GM19467 (cell line): ENCODE results near the gene DEAF1.
"Not testable (repeated sequence)": the region's sequence is repeated elsewhere in the genome, so short reads cannot be mapped to it uniquely, and the experiment has no call there.

Experiments
- ATAC-seq: cut with Tn5 transposase; IDR thresholded peaks from one replicate; pipeline ENCODE4 v1.9.1; 2021; ENCODE audit warnings: mild to moderate bottlenecking, moderate library complexity; ENCODE audit not compliant: unreplicated experiment

DEAF1 gene

DNA sequence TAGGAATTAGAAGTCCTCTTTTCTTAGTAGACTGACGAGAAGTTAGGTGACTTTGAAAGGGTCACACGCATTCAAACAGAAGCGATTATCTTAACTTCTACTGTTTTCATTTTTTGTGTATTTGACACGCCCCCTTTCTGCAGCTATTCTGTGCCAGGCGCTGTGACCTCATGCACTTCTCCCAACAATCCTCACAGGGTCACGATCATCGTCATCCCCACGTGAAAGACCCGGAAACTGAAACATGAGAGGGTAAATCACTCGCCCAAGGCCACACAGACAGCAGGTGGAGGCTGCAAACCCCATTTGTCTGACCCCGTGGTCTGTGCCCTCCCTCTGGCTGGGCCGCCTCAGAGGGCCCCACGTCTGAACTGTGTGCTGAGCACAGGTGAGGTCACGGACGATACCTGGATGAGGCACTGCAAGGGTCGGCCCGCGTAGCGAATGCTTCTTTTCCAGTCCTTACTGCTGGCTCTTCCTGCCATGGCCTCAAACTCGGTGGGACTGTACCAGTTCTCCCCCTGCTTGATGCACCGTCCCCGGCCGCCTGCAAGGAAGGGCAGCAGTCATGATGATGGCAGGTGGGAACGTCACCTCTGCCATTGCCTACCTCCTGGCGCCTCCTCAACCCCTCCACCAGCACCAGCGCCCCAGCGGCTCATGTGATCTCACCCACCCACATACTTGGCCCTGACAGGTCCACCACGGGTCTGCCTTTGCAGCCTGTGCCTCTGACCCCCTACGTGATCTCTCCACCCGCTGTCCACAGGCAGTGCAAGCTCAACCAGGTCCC lies 8.4 kb downstream of the DEAF1 start:
- ATAC-seq: no peak

DNA sequence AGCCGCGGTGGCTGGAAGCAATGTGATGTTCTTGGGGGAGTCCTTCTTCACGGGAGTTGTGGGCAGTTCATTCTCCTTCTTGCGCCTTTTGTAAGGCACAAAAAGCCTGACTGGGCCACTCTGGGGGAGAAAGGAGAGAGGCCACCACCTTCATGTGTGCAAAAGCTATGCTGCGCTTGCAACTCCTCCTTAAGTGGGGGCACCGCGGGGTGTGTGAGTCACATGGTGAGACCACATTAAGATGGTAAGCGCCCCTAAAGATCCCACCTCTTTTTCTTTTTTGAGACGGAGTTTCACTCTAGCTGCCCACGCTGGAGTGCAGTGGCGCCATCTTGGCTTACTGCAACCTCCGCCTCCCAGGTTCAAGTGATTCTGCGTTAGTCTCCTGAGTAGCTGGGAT lies 14.1 kb downstream of the DEAF1 start:
- ATAC-seq: no peak

DNA sequence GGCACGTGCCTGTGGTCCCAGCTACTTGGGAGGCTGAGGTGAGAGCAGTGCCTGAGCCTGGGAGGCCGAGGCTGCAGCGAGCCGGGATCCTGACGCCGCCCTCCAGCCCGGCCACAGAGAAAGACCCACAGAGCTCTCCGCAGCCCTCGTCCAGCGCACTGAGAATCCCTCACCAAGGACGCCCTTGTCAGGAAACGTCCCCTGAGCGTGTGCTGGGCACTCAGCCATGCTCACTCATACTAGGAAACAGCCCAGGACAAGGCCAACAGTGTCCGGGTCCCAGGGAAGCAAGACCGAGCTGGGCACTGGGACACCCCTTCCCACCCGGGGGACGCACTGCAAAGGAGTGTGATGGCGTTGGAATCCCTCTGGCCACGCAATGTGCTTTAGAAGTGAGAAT lies 14.5 kb downstream of the DEAF1 start:
- no peak for ATAC-seq

DNA sequence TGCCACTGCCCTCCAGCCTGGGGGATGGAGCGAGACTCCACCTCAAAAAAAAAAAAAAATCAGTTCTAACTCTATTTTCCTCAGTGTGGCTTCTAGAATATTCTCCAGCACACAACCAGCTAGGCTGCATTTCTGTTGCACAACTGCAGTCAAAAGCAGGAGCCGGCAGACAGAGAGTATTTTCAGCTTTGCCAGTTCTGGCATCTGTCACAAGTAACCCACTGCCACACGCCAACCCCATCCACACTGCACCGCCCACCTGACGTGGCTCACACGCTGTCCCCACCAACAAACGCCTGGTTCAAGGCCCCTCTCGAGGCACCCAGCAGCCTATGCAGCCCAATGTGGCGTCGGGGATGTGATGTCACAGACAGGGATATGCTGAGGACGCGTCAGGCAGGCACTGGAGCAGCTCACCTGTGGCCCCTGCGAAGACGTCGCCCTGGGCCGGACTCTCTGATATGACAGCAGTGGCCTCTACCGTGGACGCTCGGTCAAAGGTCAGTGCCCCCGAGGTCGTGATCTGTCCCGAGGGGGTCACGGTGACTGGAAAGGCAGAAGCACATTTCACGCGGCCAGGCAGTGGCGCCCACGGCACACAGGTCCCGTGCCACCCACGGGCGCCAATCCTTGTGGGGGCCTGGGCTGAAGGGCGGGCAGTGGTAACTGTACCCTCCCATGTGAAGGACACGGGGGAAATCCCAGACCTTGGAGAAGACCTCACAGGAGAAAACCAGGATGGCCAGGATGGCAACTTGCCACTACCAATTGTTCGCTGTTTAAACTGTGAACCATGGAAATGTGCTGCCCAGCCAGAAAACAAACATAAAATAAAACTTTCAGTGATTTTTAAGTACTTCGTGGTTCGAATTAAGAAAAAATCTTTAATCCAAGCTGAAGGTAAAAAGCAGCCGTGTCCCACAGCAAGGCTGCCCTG lies 15.5 kb downstream of the DEAF1 start:
- no peak for ATAC-seq

DNA sequence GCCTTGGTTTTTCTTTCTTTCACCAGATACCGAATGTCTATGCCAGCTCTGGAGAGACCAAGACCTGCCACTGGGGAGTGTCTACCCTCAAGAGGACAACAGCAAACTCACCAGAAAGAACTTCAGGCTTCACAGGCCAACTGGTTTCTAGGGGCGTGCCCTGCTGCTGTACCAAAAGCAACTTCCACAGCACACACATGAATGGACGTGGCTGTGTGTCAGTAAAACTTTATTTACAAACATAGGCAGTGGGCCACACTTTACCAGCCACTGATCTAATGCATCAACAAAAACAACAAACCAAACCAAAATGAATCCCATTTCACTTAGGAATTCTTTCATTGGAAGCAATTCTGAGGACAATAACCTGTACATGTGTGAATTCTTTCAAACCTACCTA lies 16.7 kb downstream of the DEAF1 start:
- no peak for ATAC-seq

DNA sequence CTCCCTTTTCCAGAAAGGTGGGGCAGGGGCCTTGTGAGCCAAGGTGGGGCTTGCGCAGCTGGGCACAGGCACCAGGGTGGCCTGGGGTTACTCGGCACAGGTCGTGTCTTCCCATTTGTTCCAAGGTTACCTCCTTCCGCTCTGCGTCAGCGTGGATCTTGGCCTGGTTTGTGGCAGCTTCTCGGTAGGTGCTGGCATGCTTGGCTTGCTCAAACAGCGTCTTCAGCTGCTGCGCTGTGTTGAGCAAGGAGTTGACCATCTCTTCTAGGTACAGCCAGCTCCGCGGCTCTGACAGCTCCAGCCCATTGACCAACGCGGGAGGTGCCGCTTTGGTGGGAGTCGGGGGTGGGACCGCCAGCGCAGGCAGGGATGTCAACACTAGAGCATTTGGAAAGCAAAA lies 20.6 kb downstream of the DEAF1 start:
- ATAC-seq: no peak

DNA sequence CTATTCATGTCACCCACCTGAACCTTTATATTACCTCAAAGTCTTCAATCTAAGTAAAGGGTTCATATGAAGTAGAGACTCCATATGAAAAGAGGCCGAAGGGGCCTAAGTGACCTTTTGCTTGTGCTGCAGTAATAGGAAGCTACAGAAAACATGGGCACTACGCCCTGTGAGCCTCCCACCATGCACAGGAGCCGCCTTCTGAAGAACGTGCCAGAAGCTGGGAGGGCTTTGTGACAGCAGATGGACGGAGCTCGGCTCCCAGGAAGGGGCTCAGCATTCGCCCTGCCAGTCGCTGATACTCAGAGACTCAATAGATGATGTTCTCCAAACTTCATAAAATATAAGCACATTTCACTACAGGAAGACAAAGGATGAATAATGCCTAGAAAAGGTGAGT lies 21.2 kb downstream of the DEAF1 start:
- ATAC-seq: no peak

DNA sequence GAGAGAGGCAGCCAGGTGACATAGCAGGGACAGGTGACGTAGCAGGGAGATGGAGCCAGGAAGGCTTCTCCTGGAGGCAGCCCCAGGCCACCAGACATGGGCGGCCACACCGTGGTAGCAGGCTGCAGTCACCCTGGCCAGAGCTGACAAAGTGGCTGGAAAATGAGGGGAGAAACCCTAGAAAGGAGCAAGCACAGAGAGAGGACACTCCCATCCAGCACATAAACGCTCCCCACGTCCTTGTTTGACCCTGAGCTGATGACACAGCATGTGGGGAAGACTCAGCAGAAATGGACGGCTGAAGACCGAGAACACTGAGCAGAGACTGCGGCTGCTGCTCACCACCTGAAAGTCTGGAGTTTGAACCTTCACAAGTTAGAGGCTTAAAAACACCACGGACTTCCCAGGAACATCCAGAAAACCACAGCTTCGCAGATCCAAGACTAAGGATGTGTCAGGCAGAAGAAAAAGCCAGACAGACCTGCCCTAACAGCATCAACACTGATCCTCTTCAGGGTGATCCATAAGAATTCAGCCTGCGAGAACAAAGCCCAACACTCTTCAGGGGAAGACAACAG lies 29.2 kb downstream of the DEAF1 start:
- ATAC-seq: no peak

DNA sequence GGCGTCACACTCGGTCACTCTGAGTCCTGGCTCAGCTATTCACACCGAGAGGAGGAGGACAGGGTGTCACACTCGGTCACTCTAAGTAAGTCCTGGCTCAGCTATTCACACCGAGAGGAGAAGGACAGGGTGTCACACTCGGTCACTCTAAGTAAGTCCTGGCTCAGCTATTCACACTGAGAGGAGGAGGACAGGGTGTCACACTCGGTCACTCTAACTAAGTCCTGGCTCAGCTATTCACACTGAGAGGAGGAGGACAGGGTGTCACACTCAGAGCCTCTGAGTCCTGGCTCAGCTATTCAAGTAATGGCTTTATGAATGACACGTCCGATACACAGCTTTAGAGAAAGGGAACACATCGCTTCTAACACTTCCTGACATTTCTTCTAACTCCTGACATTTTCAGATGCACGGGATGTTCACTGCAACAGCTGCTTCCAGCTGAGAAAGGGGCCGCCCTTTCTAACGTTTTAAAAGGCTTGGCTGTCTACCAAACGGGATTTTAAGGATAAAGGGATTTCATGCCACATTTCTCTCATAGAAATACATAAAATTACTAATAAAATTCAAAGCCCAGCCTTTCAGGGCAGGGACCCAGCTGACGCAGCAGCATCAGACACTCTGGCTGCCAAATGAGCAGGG lies 29.8 kb downstream of the DEAF1 start:
- ATAC-seq: no peak

DNA sequence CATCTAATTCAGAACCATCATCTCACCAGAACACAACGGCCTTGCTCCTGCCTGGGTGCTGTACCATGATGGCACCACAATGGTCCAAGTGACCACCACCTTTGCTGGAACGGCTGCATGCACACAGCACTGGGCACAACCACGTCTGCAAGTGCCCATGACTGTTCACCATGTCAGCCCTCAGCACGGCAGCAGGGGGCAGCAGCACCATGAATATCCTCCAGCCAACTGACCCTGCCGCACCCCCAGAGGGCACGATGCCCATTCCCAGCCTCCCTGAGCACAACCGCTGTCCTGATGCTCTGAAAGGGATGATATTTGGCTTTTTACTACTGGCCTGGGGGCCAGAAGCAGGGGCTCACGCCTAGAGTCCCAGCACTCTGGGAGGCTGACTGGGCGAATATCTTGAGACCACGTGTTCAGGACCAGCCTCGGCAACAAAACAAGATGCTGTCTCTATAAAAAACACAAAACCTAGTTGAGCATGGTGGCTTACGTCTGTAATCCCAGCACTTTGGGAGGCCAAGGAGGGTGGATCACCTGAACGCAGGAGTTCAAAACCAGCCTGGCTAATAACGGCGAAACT lies 32.2 kb downstream of the DEAF1 start:
- no peak for ATAC-seq

DNA sequence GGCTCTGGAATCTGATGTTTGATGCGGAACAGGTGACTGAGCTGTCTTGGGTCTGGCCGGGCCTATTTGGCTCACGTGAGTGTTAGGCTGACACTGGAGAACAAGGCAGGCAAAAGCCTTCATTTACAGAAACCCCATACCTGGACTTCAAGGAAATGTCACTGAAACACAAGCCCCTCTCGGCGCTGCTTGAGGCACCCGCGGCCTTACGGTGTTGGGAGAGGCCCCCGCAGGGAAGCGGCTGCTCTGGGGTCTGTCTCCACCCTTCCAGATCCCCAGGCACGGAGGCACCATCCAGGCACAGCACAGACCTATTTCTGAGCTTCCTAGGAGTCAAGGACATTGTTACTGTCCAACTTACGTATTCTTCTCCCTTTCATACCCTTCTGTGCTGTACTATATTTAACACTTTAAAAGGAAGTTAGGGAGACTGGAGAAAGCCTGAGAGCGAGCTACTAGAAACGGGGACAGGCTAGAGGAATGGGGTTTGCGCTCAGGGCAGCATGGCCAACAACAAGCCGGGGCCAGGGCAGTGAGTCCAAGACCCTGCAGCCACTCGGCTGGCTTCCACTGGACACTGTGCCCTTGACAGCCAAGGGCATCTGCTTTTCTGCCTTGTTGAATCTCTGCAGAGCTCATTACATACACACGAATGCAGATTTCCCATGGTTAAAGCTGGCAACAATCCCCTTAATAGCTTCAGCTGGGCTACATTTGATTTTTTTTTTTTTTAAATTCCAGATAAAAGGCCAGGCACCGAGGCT lies 34.2 kb downstream of the DEAF1 start:
- no peak for ATAC-seq

DNA sequence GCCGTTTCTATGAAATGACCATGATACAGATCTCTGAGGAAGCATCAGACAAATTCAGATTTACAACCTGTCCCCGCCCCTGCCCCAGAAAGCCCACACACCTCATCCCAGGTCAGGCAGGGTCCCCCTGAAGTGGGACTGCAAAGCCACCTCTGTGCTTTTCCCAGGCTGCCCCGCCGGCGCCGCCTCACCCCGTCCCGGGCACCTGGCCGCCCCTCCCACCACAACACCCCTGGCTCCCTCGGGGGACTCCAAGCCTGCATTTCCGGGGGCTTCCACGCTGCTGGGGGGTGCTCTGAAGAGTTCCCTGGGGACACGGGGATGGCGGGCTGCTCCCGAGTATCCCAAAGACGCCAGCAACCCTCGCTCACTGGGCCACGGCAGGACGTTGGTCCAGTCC lies 34.7 kb downstream of the DEAF1 start:
- ATAC-seq: no peak

DNA sequence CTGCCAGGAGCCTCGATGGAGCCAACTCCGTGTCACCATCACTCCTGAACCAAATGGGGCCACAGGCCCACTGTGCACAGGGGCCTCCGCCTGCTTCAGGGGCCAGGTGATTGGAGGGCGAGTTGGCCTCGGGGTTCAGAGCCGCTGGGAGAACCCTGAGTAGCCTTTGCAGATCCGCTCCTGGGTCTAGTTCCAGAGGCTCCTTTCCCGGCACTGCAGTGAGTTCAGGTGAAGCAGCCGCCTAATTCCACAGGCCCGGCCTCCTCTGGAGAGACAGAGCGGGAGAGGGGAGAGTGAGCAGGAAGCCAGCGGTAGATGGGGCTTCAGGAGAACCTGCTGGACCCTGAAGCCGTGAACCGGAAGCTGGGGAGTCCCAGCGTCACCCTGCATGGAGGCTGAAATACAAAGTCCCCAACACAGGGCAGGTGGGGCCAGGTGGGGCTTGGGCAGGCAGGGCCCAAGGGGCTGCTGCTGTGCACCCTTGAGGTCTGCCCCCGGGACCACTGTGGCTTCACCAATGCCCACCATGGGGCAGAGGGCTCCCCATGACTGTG lies 35.4 kb downstream of the DEAF1 start:
- ATAC-seq: no peak

DNA sequence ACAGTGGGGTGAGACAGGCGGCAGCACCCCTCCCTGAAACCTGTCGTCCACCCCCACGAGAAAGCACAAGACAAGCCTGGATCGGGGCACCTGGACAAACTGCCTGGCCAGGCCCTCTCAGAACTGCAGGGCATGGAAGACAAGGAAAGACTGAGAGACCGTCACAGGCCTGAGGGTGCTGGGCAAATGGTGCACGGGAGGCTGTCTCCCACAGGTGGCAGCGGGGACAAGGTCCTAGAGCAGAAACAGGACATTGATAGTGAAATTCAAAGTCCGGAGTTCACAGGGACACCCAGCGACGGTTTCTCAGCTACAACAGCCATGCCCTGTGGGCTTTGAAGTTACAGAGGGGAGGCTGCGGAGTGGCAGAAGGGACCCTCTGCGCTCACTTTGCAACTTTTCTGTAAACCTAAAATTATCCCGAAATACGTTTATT lies 37.3 kb downstream of the DEAF1 start:
- ATAC-seq: no peak

DNA sequence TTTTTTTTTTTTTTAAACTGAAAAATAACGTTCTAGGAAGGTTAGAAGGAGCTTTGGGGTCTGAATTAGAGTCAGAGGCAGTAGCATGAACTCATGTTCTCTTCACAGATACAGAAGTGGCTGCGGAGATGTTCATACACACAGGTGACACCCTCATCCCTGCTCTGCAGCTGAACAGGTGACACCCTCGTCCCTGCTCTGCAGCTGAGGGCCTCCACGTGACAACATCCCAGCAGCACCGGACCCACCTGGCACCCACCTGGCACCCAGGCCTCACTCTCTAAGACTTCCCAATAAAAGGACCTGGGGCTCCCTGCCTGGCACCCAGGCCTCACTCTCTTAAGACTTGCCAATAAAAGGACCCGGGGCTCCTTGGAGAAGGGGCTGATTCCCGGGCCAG lies 38.2 kb downstream of the DEAF1 start:
- no peak for ATAC-seq

DNA sequence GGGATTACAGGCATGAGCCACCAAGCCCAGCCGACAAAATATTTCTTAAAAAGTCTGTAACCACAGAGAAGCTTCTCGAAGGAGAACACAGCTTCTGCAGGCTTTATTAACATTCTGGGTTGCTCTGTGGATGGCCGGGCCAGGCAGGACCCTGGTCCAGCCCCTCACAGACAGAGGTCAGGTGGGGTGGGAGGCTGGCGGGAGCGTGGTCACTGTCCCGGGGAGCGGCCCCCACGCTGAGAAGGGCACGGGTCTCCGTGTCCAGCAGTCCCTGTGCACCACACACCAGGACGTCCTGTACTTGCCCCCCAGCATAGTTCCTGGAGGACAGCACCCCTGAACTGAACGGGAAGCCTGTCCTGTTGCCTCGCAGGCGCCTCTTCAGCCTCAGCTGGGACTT lies 38.6 kb downstream of the DEAF1 start:
- ATAC-seq: no peak

DNA sequence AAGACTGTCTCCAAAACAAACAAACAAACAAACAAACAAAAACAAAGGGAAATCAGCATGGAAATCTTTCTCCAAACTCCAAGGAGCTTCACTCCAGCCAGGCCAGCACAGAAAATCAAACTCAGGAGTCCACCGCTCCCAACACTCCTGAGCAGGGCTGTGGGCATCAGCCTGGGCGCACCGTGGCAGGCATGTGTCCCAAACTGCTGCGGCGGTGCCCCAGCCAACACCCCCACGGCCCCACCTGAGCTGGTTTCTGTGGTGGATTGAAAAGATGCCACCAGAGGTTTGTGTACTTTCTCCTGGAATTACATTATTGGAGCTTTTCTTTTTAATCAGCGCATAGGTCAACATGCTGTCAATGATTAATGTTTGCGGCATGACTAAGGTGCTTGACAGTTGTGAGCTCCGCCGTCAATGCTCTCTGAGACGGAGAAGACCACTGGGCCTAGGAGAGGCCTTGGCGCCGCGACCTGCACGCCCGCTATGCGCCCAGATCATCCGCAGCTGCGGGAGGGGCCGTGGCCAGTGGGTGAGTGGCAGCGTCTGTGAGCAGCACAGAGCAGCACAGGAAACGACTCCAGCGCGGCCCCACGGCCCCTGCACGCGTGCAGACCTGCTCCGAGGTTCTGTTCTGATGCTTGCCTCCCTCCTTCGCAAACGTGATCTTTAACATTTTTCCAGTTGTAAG lies 39.8 kb downstream of the DEAF1 start:
- ATAC-seq: no peak

DNA sequence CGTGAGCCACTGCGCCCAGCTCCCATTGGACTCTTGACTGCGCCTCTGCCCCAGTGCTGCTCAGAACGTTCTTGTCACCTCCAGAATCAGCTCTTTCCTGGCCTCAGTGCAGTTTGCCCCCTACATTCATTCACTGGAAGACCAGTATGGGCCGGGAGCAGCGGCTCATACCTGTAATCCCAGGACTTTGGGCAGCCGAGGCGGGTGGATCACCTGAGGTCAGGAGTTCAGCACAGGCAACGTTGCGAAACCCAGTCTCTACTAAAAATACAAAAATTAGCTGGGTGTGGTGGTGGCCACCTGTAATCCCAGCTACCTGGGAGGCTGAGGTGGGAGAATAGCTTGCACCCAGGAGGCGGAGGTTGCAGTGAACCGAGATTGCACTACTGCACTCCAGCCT lies 40.6 kb downstream of the DEAF1 start:
- ATAC-seq: not testable (repeated sequence)

DNA sequence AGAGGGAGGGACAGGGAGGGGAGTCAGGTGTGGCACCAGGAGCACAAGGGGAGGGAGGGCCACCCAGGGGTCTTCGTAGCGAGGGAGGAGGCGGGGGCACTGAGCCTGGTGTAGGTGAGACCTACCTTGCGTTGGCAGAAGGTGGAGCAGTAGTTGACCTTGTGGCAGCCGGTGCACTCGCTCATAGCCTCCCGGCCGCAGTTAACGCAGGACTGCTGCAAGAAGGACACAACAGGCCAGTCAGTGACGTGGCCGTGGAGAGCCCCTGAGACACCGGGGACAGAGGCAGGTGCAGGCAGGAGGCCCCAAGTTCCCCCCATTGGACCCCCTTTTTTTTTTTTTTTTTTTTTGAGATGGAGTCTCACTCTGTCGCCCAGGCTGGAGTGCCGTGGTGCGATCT lies 41.2 kb downstream of the DEAF1 start:
- ATAC-seq: no peak
